ENCODE results near the gene CACNA1E.

Gene CACNA1E

DNA sequence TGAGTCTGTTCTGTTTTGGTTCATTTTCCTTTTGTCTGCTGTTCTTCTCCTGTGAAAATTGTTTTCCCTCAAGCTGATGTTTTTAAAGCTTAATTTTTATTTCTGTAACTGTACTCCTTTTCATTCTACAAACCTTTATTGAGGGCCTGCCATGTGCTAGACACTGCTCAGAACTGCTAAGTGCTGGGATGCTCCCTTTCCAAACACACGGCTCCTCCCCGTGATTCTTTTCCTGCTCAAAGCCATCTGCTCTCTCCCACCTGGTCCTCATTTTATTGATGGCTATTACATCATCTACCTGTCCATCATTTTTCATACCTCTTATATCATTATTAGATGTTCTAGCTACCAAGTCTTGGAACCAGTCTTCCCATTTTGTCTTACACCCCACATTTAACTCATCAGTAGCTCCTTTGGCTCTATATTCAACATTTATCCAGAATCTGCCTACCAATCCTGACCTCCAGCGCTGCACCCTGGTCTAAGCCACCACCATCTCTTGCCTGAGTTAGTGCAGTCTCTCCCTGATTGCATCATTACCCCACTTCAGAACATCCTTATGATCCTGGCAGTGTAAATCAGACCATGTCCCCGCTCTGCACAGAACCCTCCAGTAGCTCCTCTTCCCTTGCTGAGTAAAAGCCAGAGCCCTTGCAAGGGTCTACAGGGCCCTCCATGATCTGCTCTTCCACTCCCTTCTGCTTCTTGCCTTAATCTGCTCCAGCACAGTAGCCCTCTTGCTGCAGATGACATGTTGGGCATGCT lies 118.1 kb downstream of the CACNA1E start:
- no peak for ATAC-seq
- no peak for TF ChIP-seq CSDC2 (CRISPR knock-in tag; IDR thresholded peaks at IDR 0.05)
- TF ChIP-seq ZC3H10 (CRISPR knock-in tag; IDR thresholded peaks at IDR 0.05): no peak
- TF ChIP-seq ESRRG (CRISPR knock-in tag; IDR thresholded peaks at IDR 0.05): no peak
- no peak for TF ChIP-seq ISL1 (CRISPR knock-in tag; IDR thresholded peaks at IDR 0.05)
- TF ChIP-seq ZNF8 (CRISPR knock-in tag; IDR thresholded peaks at IDR 0.05): no peak
- TF ChIP-seq PPARA (CRISPR knock-in tag; IDR thresholded peaks at IDR 0.05; ENCODE audit: borderline replicate concordance): no peak
- no peak for TF ChIP-seq BACH2 (CRISPR knock-in tag; IDR thresholded peaks at IDR 0.05; ENCODE audit: borderline replicate concordance)
- TF ChIP-seq ZFP30 (CRISPR knock-in tag; IDR thresholded peaks at IDR 0.05): no peak
- TF ChIP-seq, protein P1, sequence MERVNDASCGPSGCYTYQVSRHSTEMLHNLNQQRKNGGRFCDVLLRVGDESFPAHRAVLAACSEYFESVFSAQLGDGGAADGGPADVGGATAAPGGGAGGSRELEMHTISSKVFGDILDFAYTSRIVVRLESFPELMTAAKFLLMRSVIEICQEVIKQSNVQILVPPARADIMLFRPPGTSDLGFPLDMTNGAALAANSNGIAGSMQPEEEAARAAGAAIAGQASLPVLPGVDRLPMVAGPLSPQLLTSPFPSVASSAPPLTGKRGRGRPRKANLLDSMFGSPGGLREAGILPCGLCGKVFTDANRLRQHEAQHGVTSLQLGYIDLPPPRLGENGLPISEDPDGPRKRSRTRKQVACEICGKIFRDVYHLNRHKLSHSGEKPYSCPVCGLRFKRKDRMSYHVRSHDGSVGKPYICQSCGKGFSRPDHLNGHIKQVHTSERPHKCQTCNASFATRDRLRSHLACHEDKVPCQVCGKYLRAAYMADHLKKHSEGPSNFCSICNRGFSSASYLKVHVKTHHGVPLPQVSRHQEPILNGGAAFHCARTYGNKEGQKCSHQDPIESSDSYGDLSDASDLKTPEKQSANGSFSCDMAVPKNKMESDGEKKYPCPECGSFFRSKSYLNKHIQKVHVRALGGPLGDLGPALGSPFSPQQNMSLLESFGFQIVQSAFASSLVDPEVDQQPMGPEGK (CRISPR knock-in tag; IDR thresholded peaks at IDR 0.05; ENCODE audit: borderline replicate concordance): no peak

DNA sequence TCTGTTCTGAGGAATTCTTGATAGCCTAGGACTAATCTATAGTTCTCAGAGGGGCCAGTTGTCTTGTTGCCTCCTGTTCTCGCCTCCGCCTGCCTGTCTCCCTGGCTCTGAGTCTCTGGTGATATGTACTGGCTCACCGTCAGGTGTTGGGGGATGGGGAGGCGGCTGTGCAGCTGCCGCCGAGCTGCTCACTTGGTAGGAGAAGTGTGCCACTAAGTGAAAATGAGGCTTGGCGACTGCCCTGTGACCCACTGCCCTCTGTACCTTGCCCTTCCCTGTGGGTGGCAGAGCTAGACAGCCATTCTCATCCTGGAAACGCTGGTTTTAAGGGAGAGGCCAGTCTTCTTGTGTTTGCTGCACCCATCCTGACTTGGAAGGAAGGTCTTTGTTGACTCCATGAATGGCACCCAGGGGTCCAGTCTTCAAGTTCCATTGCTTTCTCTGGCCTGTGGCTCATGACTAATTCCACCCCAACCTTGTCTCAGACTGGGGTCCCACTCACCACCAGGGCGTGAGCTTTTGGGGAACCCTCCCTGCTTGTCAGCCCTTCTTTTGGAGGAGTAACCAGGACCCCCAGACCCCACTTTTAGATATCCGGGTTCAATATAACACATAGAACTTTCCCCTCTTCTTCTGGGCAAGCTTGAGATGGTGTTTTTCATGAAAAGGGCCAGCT lies 120.6 kb downstream of the CACNA1E start:
- TF ChIP-seq OSR1 (CRISPR knock-in tag; IDR thresholded peaks at IDR 0.05): no peak
- no peak for TF ChIP-seq TOX (CRISPR knock-in tag; IDR thresholded peaks at IDR 0.05; ENCODE audit: borderline replicate concordance)
- TF ChIP-seq PPARA (CRISPR knock-in tag; IDR thresholded peaks at IDR 0.05; ENCODE audit: borderline replicate concordance): no peak
- TF ChIP-seq, protein P1 (CRISPR knock-in tag; IDR thresholded peaks at IDR 0.05; ENCODE audit: borderline replicate concordance): no peak
- no peak for TF ChIP-seq ISL1 (CRISPR knock-in tag; IDR thresholded peaks at IDR 0.05)
- no peak for TF ChIP-seq ZC3H10 (CRISPR knock-in tag; IDR thresholded peaks at IDR 0.05)
- no peak for TF ChIP-seq BACH2 (CRISPR knock-in tag; IDR thresholded peaks at IDR 0.05; ENCODE audit: borderline replicate concordance)
- no peak for TF ChIP-seq GLIS3 (CRISPR knock-in tag; IDR thresholded peaks at IDR 0.05)
- no peak for TF ChIP-seq ARNTL (CRISPR knock-in tag; IDR thresholded peaks at IDR 0.05; ENCODE audit: borderline replicate concordance, low read depth)
- TF ChIP-seq ZNF565 (CRISPR knock-in tag; conservative IDR thresholded peaks at IDR 0.05; ENCODE audit: low read depth): no peak
- TF ChIP-seq, protein P2, sequence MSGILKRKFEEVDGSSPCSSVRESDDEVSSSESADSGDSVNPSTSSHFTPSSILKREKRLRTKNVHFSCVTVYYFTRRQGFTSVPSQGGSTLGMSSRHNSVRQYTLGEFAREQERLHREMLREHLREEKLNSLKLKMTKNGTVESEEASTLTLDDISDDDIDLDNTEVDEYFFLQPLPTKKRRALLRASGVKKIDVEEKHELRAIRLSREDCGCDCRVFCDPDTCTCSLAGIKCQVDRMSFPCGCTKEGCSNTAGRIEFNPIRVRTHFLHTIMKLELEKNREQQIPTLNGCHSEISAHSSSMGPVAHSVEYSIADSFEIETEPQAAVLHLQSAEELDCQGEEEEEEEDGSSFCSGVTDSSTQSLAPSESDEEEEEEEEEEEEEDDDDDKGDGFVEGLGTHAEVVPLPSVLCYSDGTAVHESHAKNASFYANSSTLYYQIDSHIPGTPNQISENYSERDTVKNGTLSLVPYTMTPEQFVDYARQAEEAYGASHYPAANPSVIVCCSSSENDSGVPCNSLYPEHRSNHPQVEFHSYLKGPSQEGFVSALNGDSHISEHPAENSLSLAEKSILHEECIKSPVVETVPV (CRISPR knock-in tag; IDR thresholded peaks at IDR 0.05): no peak
- TF ChIP-seq SNAI2 (CRISPR knock-in tag; IDR thresholded peaks at IDR 0.05): no peak
- no peak for TF ChIP-seq ZFP3 (CRISPR knock-in tag; IDR thresholded peaks at IDR 0.05)
- TF ChIP-seq ESRRG (CRISPR knock-in tag; IDR thresholded peaks at IDR 0.05): no peak
- TF ChIP-seq RARB (CRISPR knock-in tag; IDR thresholded peaks at IDR 0.05): no peak
- TF ChIP-seq, protein P3, sequence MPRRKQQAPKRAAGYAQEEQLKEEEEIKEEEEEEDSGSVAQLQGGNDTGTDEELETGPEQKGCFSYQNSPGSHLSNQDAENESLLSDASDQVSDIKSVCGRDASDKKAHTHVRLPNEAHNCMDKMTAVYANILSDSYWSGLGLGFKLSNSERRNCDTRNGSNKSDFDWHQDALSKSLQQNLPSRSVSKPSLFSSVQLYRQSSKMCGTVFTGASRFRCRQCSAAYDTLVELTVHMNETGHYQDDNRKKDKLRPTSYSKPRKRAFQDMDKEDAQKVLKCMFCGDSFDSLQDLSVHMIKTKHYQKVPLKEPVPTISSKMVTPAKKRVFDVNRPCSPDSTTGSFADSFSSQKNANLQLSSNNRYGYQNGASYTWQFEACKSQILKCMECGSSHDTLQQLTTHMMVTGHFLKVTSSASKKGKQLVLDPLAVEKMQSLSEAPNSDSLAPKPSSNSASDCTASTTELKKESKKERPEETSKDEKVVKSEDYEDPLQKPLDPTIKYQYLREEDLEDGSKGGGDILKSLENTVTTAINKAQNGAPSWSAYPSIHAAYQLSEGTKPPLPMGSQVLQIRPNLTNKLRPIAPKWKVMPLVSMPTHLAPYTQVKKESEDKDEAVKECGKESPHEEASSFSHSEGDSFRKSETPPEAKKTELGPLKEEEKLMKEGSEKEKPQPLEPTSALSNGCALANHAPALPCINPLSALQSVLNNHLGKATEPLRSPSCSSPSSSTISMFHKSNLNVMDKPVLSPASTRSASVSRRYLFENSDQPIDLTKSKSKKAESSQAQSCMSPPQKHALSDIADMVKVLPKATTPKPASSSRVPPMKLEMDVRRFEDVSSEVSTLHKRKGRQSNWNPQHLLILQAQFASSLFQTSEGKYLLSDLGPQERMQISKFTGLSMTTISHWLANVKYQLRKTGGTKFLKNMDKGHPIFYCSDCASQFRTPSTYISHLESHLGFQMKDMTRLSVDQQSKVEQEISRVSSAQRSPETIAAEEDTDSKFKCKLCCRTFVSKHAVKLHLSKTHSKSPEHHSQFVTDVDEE (CRISPR knock-in tag; IDR thresholded peaks at IDR 0.05): no peak
- TF ChIP-seq TCF4 (CRISPR knock-in tag; IDR thresholded peaks at IDR 0.05; ENCODE audit: borderline replicate concordance): no peak
- TF ChIP-seq ZNF8 (CRISPR knock-in tag; IDR thresholded peaks at IDR 0.05): no peak

More for the DNA sequence above, 120.6 kb downstream of the CACNA1E start:
- no peak for ATAC-seq

Data from SK-N-SH treated with all-trans-retinoic acid at 6 μM for 48 hours (cell line).